ENCODE data around the gene CBX4. TPM values are rescaled to one million over a fixed set of nuclear protein-coding genes. Genes with fewer than 3 reads are reported as not detected.

The CBX4 gene
- total and polyA plus RNA-seq, 2 experiments from 2014 or later, result 1.4 to 4.6 TPM

GRCh38 chr17:79855331-79856124 is 16.3 kb upstream of the CBX4 start:
- Mint-ChIP-seq H3K36me3 (ENCODE audit: low read depth) (no peaks in the 10 kb centered on the region; the same call in 2 of the 3 replicates), H3K27ac (no peak overlapping the region), H3K9me3 (no peaks in the 10 kb centered on the region), H3K27me3 (ENCODE audit: insufficient read depth, low read depth, poor library complexity) (peaks cover 24% of the 10 kb centered on the region), H3K4me3 (no peak overlapping the region), H3K4me1 (peaks cover 2% of the 10 kb centered on the region; the same call in 2 of the 3 replicates)
- no peaks in the 10 kb centered on the region for H3K36me3 ChIP-seq (ENCODE audit: insufficient read depth)
- no peak for TF ChIP-seq NANOG (IDR thresholded peaks at IDR 0.05; ENCODE audit: borderline replicate concordance)
- TF ChIP-seq, protein P1, sequence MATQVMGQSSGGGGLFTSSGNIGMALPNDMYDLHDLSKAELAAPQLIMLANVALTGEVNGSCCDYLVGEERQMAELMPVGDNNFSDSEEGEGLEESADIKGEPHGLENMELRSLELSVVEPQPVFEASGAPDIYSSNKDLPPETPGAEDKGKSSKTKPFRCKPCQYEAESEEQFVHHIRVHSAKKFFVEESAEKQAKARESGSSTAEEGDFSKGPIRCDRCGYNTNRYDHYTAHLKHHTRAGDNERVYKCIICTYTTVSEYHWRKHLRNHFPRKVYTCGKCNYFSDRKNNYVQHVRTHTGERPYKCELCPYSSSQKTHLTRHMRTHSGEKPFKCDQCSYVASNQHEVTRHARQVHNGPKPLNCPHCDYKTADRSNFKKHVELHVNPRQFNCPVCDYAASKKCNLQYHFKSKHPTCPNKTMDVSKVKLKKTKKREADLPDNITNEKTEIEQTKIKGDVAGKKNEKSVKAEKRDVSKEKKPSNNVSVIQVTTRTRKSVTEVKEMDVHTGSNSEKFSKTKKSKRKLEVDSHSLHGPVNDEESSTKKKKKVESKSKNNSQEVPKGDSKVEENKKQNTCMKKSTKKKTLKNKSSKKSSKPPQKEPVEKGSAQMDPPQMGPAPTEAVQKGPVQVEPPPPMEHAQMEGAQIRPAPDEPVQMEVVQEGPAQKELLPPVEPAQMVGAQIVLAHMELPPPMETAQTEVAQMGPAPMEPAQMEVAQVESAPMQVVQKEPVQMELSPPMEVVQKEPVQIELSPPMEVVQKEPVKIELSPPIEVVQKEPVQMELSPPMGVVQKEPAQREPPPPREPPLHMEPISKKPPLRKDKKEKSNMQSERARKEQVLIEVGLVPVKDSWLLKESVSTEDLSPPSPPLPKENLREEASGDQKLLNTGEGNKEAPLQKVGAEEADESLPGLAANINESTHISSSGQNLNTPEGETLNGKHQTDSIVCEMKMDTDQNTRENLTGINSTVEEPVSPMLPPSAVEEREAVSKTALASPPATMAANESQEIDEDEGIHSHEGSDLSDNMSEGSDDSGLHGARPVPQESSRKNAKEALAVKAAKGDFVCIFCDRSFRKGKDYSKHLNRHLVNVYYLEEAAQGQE (IDR thresholded peaks at IDR 0.05; ENCODE audit: unreplicated experiment), result no peak
- TF ChIP-seq EZH2phosphoT487 (IDR thresholded peaks at IDR 0.05; ENCODE audit: unreplicated experiment), result no peak
- TF ChIP-seq, protein P2, sequence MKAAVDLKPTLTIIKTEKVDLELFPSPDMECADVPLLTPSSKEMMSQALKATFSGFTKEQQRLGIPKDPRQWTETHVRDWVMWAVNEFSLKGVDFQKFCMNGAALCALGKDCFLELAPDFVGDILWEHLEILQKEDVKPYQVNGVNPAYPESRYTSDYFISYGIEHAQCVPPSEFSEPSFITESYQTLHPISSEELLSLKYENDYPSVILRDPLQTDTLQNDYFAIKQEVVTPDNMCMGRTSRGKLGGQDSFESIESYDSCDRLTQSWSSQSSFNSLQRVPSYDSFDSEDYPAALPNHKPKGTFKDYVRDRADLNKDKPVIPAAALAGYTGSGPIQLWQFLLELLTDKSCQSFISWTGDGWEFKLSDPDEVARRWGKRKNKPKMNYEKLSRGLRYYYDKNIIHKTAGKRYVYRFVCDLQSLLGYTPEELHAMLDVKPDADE (IDR thresholded peaks at IDR 0.05), result no peak
- no peak for TF ChIP-seq STAT1 (IDR thresholded peaks at IDR 0.05; ENCODE audit: unreplicated experiment)
- TF ChIP-seq ZNF331 (CRISPR knock-in tag; IDR thresholded peaks at IDR 0.05; ENCODE audit: low read depth), result no peak
- no peak for TF ChIP-seq POLR2AphosphoS5 (IDR thresholded peaks at IDR 0.05; ENCODE audit: low read depth)
- TF ChIP-seq EZH2 (IDR thresholded peaks at IDR 0.05; ENCODE audit: low read depth, unreplicated experiment), result no peak
- TF ChIP-seq JUNB (IDR thresholded peaks at IDR 0.05; ENCODE audit: unreplicated experiment), result no peak
- TF ChIP-seq CTCF (conservative IDR thresholded peaks at IDR 0.05; ENCODE audit: low read depth in 2 of 2), result no peak
- TF ChIP-seq CREB1 (CRISPR knock-in tag; IDR thresholded peaks at IDR 0.05; ENCODE audit: low read depth), result no peak
- no peak for TF ChIP-seq ZNF114 (CRISPR knock-in tag; IDR thresholded peaks at IDR 0.05)
- no peak for TF ChIP-seq ZNF462 (CRISPR knock-in tag; IDR thresholded peaks at IDR 0.05)
- H3K4me3 ChIP-seq, result no peak overlapping the region
- H4K20me1 ChIP-seq (replicated peaks; ENCODE audit: insufficient read depth), result no peaks in the 10 kb centered on the region
- no peak overlapping the region for H2AFZ ChIP-seq
- no peak overlapping the region for H3K27ac ChIP-seq (ENCODE audit: low read depth)
- DNase-seq (ENCODE audit: low spot score), result no peak
- no peak for ATAC-seq
- H3K27me3 ChIP-seq (ENCODE audit: insufficient read depth), result no peaks in the 10 kb centered on the region
- H3K9me2 ChIP-seq (ENCODE audit: insufficient read depth), result no peaks in the 10 kb centered on the region
- peaks cover under 1% of the 10 kb centered on the region; the same call in 1 of the 2 replicates for H3K4me1 ChIP-seq (ENCODE audit: insufficient read depth)
- no peak overlapping the region for H3K4me2 ChIP-seq
- H3K79me2 ChIP-seq (replicated peaks; ENCODE audit: insufficient read depth), result no peaks in the 10 kb centered on the region
- no peaks in the 10 kb centered on the region for H3F3A ChIP-seq (replicated peaks; ENCODE audit: low read depth)

All from GM23338 (cell line).